Measurements from ENCODE around the gene SHANK3.
A peak's percentile ranks its signal among the peaks of the same experiment; 100 is the strongest.

Gene SHANK3

DNA sequence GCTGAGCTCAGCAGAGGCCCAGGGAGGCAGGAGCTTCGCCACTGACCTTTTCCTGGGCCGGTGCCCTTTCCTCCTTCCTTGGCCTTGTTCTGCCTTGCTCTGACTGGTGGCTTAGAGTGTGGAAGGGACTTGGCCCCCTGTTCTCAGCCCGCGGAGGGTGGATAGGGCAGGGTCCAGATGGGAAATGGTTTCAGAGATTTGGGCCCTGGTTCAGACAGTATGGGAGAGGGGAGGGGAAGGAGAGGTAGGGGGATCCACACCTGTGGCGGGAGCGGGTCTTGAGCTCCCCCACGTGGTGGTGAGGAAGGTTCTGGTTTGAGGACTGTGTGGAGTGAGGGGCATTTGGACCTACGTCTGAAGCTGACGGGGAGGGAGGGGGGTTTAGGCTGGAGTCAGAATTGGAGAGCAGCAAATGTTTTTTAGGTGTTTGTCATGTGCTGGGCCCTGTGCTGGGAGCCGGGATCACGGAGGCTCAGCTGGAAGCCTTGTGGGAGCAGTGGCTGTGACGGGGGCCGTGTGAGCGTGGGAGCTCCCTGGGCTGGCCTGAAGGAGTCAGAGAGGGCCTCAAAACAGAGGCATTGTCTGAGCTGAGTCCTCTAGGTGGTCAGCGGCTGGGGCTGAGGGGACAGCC, 27.2 kb downstream of the SHANK3 start:
- DNase-seq (ENCODE audit: low spot score) = peak; percentile 72

DNA sequence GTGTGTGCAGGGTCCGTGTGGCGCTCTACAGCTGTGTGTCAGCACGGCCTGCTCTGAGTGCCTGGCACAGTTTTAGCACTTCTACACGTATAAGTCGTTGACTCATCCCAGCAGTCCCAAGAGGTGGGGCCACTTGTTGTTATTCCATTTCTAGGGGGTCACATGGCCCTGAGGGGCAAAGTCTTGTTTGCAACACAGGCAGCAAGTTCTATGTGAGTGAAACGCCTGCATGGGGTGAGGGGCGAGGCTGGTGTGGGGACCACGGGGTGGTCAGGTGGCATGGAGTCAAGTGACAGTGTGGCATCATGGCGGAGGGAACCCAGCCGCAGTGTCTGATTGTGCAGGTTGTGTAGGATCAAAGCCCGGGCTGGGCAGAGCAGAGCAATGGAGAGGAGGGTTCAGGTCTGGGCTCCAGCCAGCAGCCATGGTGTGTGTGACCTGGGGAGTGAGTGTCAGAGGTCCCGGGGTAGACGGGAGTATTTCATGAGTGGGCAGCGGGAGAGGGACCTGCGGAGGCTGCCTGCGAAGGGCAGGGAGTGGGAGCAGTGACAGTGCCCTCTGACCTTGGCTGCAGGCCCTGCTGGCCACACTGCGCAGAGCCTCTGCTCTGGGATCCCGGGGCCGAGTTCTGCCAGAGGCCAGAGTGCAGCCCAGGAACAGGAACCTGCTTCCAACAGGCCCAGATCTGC, 27.9 kb downstream of the SHANK3 start:
- peak; percentile 87 for DNase-seq (ENCODE audit: low spot score)

DNA sequence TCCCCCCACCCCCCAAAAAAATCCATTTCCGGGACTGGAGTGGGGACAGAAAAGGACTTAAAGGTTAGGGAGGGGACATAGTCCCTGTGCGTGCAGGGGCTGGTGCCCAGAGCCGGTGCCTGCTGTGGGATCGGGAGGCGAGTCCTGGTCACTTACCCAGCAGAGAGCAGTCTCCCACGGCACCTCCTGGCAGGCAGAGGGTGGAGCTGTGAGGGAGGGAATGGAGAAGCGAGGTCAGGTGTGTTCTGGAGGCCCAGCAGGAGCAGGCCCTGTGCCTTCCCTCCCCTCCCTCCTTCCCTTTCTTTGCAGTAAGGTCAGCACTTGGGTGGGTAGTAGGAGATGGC, 28.4 kb downstream of the SHANK3 start:
- DNase-seq (ENCODE audit: low spot score) = no peak

DNA sequence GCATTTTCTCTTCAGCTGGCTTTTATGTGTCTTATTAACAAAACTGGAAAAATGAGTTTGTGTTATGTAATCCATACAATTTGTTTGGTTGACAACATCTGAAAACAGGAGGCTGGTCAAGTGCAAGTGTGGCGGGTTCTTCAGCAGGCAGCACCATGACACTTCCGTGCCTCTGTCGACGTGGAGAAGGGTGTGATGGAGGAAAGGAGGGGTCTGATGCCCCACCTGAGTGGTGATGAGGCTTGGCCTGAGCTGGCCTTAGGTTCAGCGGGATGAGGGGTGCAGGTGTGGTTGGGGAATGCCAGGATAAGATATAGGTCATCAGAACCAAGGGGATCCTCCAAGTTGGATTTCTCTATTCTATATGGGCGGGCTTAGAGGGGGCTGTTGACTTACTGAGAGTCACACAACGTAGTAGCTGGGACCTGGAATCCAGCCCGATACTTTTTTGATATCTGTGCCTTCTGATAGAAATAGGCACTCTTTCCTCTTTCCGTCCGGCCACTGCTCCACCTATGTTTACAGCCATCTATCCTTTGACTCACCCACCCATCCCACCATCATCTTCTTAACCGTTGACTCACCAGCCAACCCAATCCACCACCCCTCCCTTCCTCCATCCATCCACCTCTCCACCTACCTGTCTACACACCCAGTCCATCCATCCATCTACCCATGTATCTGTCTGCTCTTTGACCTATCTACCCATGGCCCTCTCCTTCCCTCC, 29.0 kb downstream of the SHANK3 start:
- DNase-seq (ENCODE audit: low spot score) = no peak

DNA sequence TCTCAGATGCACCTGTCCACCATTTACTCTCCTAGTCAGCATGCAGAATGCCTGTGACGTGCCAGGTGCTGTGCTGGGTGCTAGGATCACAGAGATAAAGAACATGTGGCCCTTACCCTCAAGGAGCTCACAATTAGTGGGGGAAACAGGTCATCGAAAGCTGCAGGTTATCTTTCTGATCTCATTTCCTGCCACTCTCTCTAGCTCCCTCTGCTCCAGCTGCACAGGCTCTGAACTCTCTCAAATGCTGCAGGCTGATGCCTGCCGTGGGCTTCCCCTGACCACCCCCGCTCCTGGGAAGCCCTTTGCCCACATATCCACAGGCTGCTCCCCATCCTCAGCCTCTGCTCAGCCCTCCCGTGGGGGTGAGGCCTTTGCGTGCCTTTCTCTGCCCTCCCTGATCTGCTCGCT, 29.6 kb downstream of the SHANK3 start:
- no peak for DNase-seq (ENCODE audit: low spot score)

DNA sequence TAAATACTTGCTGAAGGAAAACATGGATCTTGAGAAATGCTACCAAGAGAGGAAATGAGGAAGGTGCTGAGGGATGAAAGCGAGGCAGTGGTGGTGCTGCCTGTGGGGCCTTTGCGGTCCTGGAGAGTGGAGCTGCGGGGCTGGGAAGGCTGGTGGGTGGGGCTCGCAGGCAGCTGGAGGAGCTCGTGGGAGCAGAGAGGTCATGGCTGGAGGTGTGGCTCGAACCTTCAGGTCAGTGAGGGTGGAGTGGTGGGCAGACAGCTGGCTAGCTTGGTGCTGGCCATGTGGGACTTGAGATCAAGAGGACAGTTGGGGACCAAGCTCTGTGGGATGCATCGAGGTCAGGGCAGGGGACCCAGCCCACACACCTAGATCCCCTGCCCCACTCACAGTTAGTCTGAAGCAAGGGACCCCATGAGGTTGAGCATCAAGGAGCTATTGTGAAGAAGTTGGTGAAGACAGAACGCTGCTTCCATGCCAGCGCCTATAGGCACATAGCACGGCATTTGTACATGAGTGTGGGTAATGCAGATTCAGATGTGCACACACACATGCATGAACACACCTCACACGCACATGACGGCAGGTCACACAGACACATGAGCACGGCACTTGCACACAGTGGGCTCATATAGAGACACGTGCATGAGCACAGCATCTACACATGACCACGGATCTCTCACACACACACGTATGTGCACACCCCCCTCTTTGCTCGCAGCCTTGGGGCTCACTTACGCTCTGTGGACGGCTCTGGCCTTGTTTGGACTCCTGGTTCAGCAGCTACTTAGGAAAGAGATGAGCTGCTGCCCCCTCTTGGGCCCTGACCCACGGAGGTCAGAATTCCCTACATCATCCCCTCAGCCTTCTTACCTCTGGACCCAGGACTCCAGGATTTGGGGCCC, 30.4 kb downstream of the SHANK3 start:
- DNase-seq (ENCODE audit: low spot score) = no peak

DNA sequence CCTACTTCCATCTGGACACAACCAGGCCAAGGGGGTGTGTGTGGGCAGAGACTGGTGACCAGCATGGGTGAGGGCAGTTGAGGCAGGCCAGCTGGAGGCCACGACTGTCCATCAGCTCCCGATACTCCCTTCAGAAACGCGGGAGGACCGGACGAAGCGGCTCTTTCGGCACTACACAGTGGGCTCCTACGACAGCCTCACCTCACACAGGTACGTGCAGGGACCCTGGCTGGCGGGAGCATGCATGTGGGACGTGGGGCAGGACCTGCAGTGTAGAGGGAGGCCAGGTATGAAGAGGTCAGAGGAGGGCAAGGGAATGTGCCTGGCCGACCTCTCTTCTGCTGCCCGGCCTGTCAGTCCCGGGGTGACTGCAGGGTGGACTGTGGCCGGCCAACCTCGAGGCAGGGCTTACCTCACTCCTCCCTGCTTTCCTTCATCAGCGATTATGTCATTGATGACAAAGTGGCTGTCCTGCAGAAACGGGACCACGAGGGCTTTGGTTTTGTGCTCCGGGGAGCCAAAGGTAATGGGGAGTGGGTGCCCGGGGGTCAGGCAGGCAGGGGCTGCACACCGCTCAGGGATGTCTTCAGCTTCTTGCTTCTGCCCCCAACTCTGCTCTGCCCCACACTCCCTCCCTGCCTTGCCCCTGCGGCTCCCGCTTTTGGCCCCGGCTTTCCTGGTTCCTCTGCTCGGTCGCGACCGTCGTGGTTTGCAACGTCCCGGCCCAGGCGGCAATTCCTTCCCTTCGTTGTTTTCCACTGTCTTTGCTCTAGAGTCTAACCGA, 31.3 kb downstream of the SHANK3 start:
- no peak for DNase-seq (ENCODE audit: low spot score)

DNA sequence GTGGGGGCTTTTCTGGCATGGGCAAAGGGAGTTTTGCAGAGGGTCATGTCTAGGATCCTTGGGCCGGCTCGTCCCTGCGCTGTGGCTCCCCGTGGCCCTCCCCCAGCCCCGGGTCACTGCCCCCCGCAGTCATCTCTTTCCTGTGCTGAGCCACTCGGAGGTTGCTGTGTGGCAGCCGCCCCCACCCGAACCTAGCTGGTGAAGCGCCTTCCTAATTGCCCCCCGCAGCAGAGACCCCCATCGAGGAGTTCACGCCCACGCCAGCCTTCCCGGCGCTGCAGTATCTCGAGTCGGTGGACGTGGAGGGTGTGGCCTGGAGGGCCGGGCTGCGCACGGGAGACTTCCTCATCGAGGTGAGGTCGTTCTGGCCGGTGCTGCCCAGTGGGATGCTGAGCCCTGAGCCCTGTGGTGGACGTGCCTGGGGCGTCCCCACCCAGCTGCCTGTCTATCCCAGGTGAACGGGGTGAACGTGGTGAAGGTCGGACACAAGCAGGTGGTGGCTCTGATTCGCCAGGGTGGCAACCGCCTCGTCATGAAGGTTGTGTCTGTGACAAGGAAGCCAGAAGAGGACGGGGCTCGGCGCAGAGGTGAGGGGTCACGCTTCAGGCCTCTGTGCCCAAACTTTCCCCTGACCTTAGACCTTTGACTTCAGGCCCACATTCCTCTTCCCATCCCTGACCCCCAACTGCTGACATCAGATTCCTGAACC, 32.0 kb downstream of the SHANK3 start:
- DNase-seq (ENCODE audit: low spot score) = no peak

DNA sequence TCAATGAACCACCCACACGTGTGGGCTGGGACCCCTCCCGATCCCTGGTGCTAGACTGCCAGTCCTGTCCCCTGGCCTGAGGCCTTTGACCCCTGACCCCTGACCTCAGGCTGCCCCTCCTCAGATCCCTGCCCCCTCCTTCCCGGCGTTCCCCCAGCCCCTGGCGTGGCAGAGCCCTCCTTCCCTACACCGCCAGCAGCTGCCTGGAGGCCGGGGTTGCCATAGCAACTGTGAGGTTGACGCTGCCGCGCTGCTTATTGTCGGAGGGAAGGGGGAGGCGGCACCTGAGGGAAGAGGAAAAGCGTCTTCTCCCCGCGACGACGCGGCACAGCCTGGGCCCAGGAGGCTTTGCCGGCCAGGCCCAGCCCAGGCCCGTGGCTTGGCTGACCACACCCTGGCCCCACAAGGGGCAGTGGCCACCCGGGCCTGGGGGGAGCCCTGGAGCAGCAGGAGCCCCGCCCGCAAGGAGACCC, 32.6 kb downstream of the SHANK3 start:
- no peak for DNase-seq (ENCODE audit: low spot score)

DNA sequence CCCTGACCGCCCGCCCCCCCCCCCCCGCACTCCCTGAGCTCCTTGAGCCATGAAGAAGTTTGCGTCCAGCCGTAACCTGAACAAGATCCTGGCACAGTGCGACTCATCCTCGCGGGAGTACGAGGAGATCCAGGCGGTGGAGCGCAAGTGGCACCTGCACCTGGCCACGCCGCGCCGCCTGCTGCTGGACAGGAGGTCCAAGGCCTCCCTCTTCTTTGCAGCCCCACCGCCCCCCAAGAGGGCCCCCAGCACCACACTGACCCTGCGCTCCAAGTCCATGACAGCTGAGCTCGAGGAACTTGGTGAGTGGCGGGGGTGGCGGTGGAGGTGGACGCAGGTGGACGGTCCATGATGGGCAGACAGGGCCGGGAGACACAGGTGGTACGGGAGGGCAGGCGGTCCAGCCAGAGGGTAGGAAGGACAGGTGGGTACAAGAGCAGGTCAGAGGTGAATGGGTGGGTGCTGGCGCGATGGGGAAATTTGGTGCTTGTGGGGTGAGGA, 33.3 kb downstream of the SHANK3 start:
- no peak for DNase-seq (ENCODE audit: low spot score)

DNA sequence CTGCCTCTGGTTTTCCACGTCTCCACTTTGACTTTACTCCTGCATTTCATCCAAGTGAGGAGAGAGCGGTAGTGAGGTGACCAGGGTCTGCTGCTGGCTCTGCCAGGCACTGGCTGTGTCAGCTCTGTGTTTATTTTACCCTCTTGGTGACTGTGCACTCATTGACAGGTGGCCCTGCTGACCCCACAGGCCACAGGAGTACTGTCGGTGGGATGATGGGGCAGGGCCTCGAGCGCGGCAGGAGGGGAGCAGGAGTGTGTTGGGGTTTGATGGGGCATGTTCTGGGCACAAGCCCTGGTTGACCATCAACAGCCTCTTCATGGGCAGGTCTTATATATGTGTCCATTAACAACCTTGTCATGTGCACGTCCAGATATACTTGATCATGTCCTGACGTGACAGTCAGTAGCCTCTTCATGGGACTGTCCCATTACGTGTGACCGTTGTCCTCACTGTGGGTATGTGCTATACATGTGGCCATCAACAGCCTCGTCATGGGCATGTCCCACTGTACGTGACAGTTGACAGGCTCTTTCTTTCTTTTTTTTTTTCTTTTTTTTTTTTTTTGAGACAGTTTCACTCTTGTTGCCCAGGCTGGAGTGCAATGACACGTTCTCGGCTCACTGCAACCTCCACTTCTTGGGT, 34.0 kb downstream of the SHANK3 start:
- no peak for DNase-seq (ENCODE audit: low spot score)

DNA sequence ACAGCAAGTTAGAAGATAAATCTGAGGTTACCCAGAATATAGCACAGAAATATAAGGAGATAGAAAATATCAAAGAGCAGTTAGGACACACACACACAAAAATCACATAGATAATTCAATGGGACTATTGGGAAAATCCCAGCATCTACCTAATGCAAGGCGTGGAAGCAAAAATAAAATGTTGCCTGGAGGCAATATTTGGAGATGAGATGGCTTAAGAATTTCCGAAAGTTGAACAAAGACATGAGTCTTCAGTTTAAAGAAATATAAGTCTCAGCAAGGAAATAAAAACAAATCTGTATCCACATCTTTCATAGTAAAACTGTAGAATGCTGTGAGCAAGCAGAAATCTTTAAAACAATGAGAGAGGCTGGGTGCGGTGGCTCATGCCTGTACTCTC, 35.9 kb downstream of the SHANK3 start:
- no peak for DNase-seq (ENCODE audit: low spot score)

DNA sequence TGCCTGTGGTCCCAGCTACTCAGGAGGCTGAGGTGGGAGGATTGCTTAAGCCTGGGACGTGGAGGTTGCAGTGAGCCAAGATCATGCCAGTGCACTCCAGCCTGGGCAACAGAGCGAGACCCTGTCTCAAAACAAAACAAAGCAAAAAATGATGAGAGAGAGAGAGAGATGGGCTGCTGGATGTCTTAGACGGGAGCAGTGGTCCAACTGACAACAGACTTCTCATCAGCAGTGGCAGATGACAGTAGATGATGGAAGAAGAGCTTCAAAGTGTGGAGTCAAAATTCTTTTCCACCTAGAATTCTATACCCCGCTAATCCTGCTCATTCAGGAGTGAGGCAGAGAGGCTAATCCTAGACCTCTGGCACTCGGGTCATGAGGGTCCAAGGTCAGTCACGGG, 36.4 kb downstream of the SHANK3 start:
- DNase-seq (ENCODE audit: low spot score) = no peak

DNA sequence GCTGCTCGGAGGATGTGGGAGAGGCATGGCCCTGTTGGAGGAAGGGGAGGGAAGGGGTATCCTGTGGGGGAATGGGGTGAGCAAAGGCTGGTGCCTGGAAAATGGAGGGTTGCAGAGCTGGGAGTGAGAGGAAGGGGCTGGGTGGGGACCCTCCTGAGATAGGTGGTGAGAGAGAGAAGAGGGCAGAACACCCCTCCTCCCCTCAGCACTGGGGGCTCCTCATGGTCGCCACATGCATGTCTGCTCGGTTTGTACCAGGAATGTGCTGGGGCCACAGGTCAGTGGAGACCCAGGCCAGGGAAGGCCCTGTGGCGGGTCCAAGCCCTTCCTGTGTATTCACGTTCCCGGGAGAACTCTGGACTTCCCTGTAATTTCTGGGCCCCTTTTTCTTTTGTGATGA, 37.6 kb downstream of the SHANK3 start:
- no peak for DNase-seq (ENCODE audit: low spot score)

DNA sequence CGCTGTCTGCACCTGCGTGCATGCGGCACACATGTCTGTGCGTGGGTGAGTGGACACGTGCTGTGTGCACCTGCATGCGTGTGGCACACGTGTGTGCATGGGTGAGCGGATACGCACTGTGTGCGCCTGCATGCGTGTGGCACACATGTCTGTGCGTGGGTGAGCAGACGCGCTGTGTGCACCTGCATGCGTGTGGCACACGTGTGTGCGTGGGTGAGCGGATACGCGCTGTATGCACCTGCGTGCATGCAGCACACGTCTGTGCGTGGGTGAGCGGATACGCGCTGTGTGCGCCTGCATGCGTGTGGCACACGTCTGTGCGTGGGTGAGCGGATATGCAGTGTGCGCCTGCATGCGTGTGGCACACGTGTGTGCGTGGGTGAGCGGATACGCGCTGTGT, 38.3 kb downstream of the SHANK3 start:
- no peak for DNase-seq (ENCODE audit: low spot score)

DNA sequence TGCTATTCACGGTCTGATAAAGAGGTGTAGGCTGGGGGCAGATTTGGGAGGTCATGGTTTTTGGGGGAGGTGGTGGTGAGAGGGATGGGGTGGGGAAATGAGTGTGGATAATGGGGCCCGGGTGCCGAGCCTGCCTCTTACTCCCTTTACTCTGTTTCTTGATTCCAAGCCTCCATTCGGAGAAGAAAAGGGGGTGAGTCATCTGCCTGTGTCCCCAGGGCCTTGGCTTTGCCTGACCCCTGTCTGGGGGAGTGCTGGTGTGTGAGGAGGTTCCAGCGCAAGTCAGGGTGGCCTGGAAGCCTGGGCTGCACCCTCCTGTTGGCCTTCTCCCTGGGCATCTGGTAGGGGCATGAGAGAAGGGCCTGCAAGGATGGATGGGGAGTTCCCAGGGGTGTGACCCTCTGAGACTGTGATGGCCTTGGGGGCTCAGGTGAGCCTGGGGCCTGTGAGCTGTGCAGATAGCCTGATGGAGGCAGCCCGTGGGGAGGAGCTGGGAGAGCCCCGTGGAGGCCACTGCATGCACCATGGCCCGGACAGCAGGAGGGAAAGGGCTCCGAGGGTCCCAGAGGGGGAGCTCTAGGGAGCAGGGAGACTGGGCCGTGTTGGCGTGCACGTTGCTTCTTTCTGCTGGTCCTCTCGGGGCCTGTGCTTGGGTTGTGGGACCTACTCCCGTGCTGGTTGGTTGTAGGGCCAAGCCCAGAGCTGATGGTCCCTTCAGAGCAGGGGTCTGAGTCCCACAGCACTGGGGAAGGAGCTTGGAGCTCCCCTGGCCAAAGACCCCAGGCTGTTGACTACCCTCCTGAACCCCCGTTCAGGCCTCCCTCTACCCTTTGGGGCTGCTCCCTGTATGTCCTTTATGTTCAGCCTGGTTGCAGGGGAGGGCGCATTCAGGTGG, 39.1 kb downstream of the SHANK3 start:
- DNase-seq (ENCODE audit: low spot score) = no peak

DNA sequence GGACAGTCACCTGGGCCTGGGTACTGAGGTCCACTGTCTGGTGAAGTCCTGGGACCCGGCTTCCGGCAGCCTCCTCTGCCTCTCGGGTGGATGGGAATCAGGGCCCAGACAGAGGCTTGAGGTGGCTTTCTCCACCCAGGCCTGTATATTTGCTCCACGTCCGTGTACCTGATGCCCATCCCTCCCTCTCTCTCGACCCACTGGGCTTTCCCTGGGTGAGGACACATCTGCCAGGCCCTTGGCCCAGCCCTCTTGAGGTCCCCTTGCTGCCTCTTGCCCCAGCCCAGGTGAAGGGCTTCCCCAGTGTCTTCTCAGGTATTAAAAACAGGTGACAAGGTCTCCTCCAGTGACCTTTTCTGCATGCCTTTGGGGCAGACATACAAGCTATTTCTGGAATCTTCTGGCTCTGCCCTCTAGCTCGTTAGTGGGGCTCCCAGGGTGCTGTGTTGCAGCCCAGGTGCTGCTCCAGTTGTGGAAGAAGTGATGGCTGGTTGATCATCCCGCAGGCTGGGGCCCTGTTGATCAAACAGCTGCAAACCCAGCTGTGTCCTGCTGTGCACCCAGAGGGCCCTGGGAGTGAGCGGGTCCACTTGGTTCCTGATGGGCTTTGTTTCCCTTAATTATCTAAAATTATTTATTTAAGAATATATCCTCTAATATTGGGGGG, 39.9 kb downstream of the SHANK3 start:
- DNase-seq (ENCODE audit: low spot score) = no peak

DNA sequence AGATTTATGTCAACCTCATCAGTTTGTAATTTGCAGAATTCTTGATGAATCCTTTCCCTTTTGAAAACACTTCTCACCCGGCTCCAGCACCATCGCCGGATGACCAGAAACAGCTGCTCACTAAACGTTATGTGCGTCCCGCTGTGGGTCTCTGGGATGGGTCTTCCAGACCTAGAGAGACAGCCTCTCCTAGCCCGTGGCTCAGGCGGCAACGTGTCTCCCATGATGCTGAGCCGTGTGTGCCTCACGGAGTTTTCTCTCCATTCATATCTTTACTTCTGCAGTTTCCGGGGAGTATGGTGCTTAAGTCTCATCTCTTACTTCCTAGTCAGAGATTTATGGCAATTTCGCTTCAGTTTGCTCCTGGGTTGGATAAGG, 40.4 kb downstream of the SHANK3 start:
- DNase-seq (ENCODE audit: low spot score) = no peak

Data from HuH-7.5 (cell line).